ENCODE measurements around the gene VPS18.

The VPS18 gene

DNA sequence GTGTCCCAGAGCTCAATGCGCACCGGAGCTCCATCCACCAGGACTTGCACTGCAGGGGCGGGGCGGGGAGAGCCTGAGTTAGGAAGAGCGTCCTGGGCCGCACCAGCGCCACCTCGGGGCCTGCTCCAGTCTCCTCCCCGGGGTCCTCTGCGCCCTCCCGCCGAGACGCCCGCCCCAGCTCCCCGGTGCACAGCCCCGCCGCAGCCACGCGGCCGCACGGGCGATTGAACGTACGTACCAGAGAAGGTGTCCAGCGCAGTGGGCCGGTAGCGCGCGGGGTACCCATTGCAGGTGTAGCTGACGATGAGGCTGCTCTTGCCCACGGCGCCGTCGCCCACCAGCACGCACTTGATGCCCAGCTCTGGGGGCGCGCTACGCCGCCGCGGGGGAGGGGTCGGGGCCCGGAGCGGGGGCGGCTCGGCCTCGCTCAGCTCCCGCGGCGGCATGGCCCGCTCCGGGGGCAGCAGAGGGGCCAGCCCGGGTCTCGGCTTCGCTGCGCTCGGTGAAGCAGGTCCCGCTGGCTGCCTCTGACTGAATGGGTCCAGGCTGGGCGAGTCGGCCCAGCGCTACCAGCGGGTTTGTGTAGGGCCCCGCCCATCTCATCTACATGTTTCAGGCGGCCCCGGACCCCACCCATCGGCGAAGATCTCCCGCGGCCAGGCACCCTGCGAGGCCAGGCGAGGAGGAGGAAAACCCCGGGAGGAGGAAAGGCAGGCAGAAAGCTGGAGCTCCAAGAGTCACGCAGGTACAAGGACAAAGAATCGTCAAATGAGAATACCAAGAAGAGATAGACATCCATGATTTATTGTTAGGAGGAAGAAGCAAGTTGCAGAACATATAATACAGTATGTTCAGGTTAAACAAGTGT is 20.3 kb upstream of the VPS18 start, which contains the start of gene RHOV:
Gene RHOV, minus strand, starts transcription at position 541 of the 868 bp plus-strand sequence. Its CDS starts 95 bp downstream, at position 446.
- no peak within 1 kb of the TSS for H3K4ac ChIP-seq (ENCODE audit: low read depth, low read length)
- no peaks in the 10 kb centered on the region for H3K79me2 ChIP-seq (ENCODE audit: control insufficient read depth, insufficient read depth, low read length, poor library complexity)
- no peak within 1 kb of the TSS for H2BK12ac ChIP-seq (ENCODE audit: low read length)
- peak within 1 kb of the TSS; percentile 73 for H3K4me3 ChIP-seq (ENCODE audit: low read depth, low read length)
- H3K9ac ChIP-seq (ENCODE audit: low read length): no peak within 1 kb of the TSS
- no peak within 1 kb of the TSS for H2BK5ac ChIP-seq (ENCODE audit: low read depth, low read length, poor library complexity)
- no peak within 1 kb of the TSS for H4K12ac ChIP-seq (ENCODE audit: low read depth, low read length)
- no CpG with 5 or more reads among the region's 74 CpGs for WGBS (ENCODE audit: extremely low coverage, insufficient coverage, insufficient read length)
- no peaks in the 10 kb centered on the region for H3K27me3 ChIP-seq (ENCODE audit: insufficient read depth, low read length)
- no peak within 1 kb of the TSS for H2BK120ac ChIP-seq (ENCODE audit: insufficient read depth, low read length, poor library complexity)
- peaks cover 6% of the 10 kb centered on the region for H3K79me1 ChIP-seq (ENCODE audit: low read length)
- peak within 1 kb of the TSS; percentile 96 for H3K4me2 ChIP-seq (ENCODE audit: low read length)
- H3K9me3 ChIP-seq (ENCODE audit: insufficient read depth, low read depth, low read length): no peaks in the 10 kb centered on the region
- no peak within 1 kb of the TSS for H3K14ac ChIP-seq (ENCODE audit: low read length)
- no peak within 1 kb of the TSS for H3K27ac ChIP-seq (ENCODE audit: low read depth, low read length)
- H2AK5ac ChIP-seq (ENCODE audit: low read length): no peak within 1 kb of the TSS
- peaks cover 21 to 25% of the 10 kb centered on the region in 2 experiments for H3K4me1 ChIP-seq (ENCODE audit: control insufficient read depth in 1 of 2, insufficient read depth in 2 of 2, low read length in 2 of 2)
- DNase-seq: peak; percentile 54 to 75
- no peaks in the 10 kb centered on the region for H3K36me3 ChIP-seq (ENCODE audit: control insufficient read depth in 1 of 2, insufficient read depth in 2 of 2, low read length in 2 of 2)
- peak within 1 kb of the TSS; percentile 38 for H2AFZ ChIP-seq (ENCODE audit: insufficient read depth, low read length, poor library complexity)
- H4K91ac ChIP-seq (ENCODE audit: low read depth, low read length): peak within 1 kb of the TSS; percentile 5
- no peak within 1 kb of the TSS for H4K8ac ChIP-seq (ENCODE audit: low read depth, low read length)
- no peak within 1 kb of the TSS for H3K18ac ChIP-seq (ENCODE audit: low read length)
- H3K23ac ChIP-seq (ENCODE audit: low read length): no peak within 1 kb of the TSS

DNA sequence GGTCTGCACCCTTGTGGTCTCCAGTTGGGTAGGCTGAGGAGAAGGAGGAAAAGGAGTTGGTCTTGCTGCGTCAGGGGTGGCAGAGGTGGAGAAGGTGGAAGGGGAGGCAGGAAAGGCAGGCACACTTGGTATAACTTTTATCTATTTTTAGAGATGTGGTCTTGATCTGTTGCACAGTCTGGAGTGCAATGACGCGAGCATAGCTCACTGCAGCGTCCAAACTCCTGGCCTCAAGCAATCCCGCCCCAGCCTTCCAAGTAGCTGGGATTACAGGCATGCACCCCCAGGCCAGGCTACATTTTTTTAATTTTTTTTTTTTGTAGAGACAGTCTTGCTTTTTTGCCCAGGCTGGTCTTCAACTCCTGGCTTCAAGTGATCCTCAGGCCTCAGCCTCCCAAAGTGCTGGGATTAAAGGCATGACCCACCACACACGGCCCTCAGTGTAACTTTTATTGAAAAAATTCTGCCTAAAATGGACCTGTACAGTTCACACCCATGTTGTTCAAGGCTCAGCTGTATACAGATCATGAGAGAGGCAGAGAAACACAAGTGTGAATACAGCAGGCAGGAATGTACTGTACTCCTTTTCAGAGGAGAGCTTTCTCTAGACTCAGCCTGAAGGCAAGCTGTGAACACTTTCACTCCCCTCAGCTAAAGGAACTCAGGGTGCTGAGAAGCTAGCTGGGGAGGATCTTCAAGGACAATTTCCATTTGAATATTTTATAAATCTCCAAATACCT is 18.1 kb upstream of the VPS18 start:
- DNase-seq: peak; percentile 95 to 97
- Histone ChIP-seq H2BK120ac (ENCODE audit: insufficient read depth, low read length, poor library complexity) (no peak overlapping the region), H3K27me3 (ENCODE audit: insufficient read depth, low read length) (no peaks in the 10 kb centered on the region), H3K4me1 (ENCODE audit: control insufficient read depth in 1 of 2, insufficient read depth in 2 of 2, low read length in 2 of 2) (peaks cover 21 to 25% of the 10 kb centered on the region in 2 experiments), H3K9me3 (ENCODE audit: insufficient read depth, low read depth, low read length) (no peaks in the 10 kb centered on the region), H3K79me2 (ENCODE audit: control insufficient read depth, insufficient read depth, low read length, poor library complexity) (no peaks in the 10 kb centered on the region), H3K4me3 (ENCODE audit: low read depth, low read length) (no peak overlapping the region), H4K12ac (ENCODE audit: low read depth, low read length) (no peak overlapping the region), H2BK5ac (ENCODE audit: low read depth, low read length, poor library complexity) (no peak overlapping the region), H3K18ac (ENCODE audit: low read length) (no peak overlapping the region), H3K14ac (ENCODE audit: low read length) (no peak overlapping the region), H2AK5ac (ENCODE audit: low read length) (no peak overlapping the region), H3K79me1 (ENCODE audit: low read length) (peaks cover 6% of the 10 kb centered on the region), H3K9ac (ENCODE audit: low read length) (no peak overlapping the region), H3K27ac (ENCODE audit: low read depth, low read length) (peak overlapping the region; percentile 47), H3K4ac (ENCODE audit: low read depth, low read length) (no peak overlapping the region), H2AFZ (ENCODE audit: insufficient read depth, low read length, poor library complexity) (no peak overlapping the region), H3K36me3 (ENCODE audit: control insufficient read depth in 1 of 2, insufficient read depth in 2 of 2, low read length in 2 of 2) (no peaks in the 10 kb centered on the region), H3K4me2 (ENCODE audit: low read length) (no peak overlapping the region), H4K91ac (ENCODE audit: low read depth, low read length) (no peak overlapping the region), H3K23ac (ENCODE audit: low read length) (no peak overlapping the region), H4K8ac (ENCODE audit: low read depth, low read length) (no peak overlapping the region), H2BK12ac (ENCODE audit: low read length) (no peak overlapping the region)
- WGBS (ENCODE audit: extremely low coverage, insufficient coverage, insufficient read length): no CpG with 5 or more reads among the region's 6 CpGs

DNA sequence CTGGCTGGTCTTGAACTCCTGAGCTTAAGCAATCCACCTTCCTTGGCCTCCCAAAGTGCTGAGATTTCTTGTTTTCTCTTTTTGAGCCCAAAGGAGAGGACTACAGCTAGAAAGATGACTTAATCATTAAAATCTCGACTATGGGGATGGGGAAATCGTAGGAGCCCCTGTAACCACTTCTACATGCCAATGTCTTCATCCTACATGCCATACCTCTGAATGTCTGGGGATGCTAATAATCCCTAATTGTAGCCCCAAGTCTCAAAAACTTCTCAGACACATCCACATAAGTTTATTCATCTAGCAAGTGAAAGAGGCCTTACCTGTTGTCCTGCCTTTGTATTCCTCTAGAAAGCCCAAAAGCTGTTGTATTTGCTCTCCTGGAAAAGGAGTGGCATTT is 16.6 kb upstream of the VPS18 start:
- peak; percentile 68 to 84 for DNase-seq
- no peak overlapping the region for H2AFZ ChIP-seq (ENCODE audit: insufficient read depth, low read length, poor library complexity)
- H2BK5ac ChIP-seq (ENCODE audit: low read depth, low read length, poor library complexity): no peak overlapping the region
- no peak overlapping the region for H3K14ac ChIP-seq (ENCODE audit: low read length)
- no peak overlapping the region for H4K12ac ChIP-seq (ENCODE audit: low read depth, low read length)
- no peak overlapping the region for H3K27ac ChIP-seq (ENCODE audit: low read depth, low read length)
- H3K79me1 ChIP-seq (ENCODE audit: low read length): no peaks in the 10 kb centered on the region
- no peak overlapping the region for H3K23ac ChIP-seq (ENCODE audit: low read length)
- no peak overlapping the region for H3K18ac ChIP-seq (ENCODE audit: low read length)
- H3K4me3 ChIP-seq (ENCODE audit: low read depth, low read length): no peak overlapping the region
- H4K8ac ChIP-seq (ENCODE audit: low read depth, low read length): no peak overlapping the region
- H3K36me3 ChIP-seq (ENCODE audit: control insufficient read depth in 1 of 2, insufficient read depth in 2 of 2, low read length in 2 of 2): no peaks in the 10 kb centered on the region
- no peaks in the 10 kb centered on the region for H3K79me2 ChIP-seq (ENCODE audit: control insufficient read depth, insufficient read depth, low read length, poor library complexity)
- H3K4me1 ChIP-seq (ENCODE audit: control insufficient read depth in 1 of 2, insufficient read depth in 2 of 2, low read length in 2 of 2): peaks cover 8 to 13% of the 10 kb centered on the region in 2 experiments
- no peak overlapping the region for H4K91ac ChIP-seq (ENCODE audit: low read depth, low read length)
- no peak overlapping the region for H2AK5ac ChIP-seq (ENCODE audit: low read length)
- H3K9ac ChIP-seq (ENCODE audit: low read length): no peak overlapping the region
- no peak overlapping the region for H2BK120ac ChIP-seq (ENCODE audit: insufficient read depth, low read length, poor library complexity)
- no peak overlapping the region for H3K4ac ChIP-seq (ENCODE audit: low read depth, low read length)
- H3K27me3 ChIP-seq (ENCODE audit: insufficient read depth, low read length): no peaks in the 10 kb centered on the region
- WGBS (ENCODE audit: extremely low coverage, insufficient coverage, insufficient read length): no CpG with 5 or more reads among the region's 2 CpGs
- H3K9me3 ChIP-seq (ENCODE audit: insufficient read depth, low read depth, low read length): no peaks in the 10 kb centered on the region
- no peak overlapping the region for H2BK12ac ChIP-seq (ENCODE audit: low read length)
- no peak overlapping the region for H3K4me2 ChIP-seq (ENCODE audit: low read length)

- Histone ChIP-seq H3K79me1 (ENCODE audit: low read length) (no peaks in the 10 kb centered on the region), H4K12ac (ENCODE audit: low read depth, low read length) (no peak overlapping the region), H3K4me1 (ENCODE audit: control insufficient read depth in 1 of 2, insufficient read depth in 2 of 2, low read length in 2 of 2) (peaks cover 5 to 8% of the 10 kb centered on the region in 2 experiments), H3K27me3 (ENCODE audit: insufficient read depth, low read length) (no peaks in the 10 kb centered on the region), H3K4me3 (ENCODE audit: low read depth, low read length) (no peak overlapping the region), H3K18ac (ENCODE audit: low read length) (no peak overlapping the region), H2BK5ac (ENCODE audit: low read depth, low read length, poor library complexity) (no peak overlapping the region), H2BK120ac (ENCODE audit: insufficient read depth, low read length, poor library complexity) (no peak overlapping the region), H4K8ac (ENCODE audit: low read depth, low read length) (no peak overlapping the region), H2AFZ (ENCODE audit: insufficient read depth, low read length, poor library complexity) (no peak overlapping the region), H3K14ac (ENCODE audit: low read length) (no peak overlapping the region), H3K27ac (ENCODE audit: low read depth, low read length) (no peak overlapping the region), H3K23ac (ENCODE audit: low read length) (no peak overlapping the region), H3K9me3 (ENCODE audit: insufficient read depth, low read depth, low read length) (no peaks in the 10 kb centered on the region), H2BK12ac (ENCODE audit: low read length) (no peak overlapping the region), H4K91ac (ENCODE audit: low read depth, low read length) (no peak overlapping the region), H3K79me2 (ENCODE audit: control insufficient read depth, insufficient read depth, low read length, poor library complexity) (no peaks in the 10 kb centered on the region), H3K4me2 (ENCODE audit: low read length) (no peak overlapping the region), H3K4ac (ENCODE audit: low read depth, low read length) (no peak overlapping the region), H2AK5ac (ENCODE audit: low read length) (no peak overlapping the region), H3K9ac (ENCODE audit: low read length) (no peak overlapping the region), H3K36me3 (ENCODE audit: control insufficient read depth in 1 of 2, insufficient read depth in 2 of 2, low read length in 2 of 2) (no peaks in the 10 kb centered on the region)
- peak; percentile 57 to 79 for DNase-seq
- WGBS (ENCODE audit: extremely low coverage, insufficient coverage, insufficient read length): no CpG with 5 or more reads among the region's 1 CpG
These were observed 15.5 kb upstream of the VPS18 start for GRCh38 chr15:40878785-40879184.
